ENCODE data around the gene C1orf174. TPM values are rescaled to one million over a fixed set of nuclear protein-coding genes. Genes with fewer than 3 reads are reported as not detected.

The C1orf174 gene
- total RNA-seq, 3 donors from 2014 or later: 17.6 to 24.9 (median 18.1) TPM

DNA sequence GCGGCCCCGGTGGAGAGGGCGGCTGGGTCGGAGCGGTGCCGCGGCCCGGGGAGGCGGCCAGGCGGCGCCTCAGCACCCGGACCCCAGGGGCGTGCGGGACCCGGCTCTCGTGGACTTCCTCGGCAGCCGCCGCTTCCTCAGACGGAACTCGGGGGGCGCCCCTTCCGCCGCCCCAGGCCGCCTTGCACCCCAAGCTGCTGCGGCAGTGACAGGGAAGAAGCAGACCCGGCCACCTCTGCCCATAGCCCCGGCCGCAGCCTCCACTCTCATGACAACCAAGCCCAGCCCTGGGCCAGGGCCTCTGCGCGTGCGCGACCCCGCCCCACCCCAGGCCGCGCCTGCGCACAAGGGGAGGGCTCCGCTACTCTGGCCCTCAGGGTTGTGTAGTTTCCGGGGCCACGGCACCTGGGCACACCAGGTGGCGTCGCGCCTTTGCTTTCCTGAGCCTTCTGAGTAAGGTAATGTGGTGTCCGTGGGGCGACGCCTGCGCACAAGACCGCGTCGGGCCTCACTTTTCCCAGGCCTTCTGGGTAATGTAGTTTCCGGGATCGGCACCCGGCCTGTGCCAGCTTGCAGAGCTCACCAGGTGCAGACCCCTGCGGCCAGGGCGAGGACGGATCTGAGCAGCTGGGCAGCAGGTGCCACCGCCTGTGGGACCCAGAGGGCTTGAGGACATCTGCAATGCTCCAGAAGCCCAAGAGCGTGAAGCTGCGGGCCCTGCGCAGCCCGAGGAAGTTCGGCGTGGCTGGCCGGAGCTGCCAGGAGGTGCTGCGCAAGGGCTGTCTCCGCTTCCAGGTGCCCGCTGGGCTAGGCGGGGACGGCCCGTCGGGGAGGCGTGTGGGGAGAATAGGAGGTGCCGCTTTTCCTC is 42.9 kb downstream of the C1orf174 start, which contains the start of the genes CEP104 and DFFB:
Gene CEP104 (minus strand): TSS at position 289 of the 868 bp plus-strand sequence. CDS start 4,804 bp downstream, outside the sequence.
Gene DFFB (plus strand): TSS at position 554 of the 868 bp plus-strand sequence. CDS start 128 bp downstream, at position 682.
- Histone ChIP-seq H3K4me3 (peak within 1 kb of the TSS; percentile 67 to 93 (median 92)), H3K4me1 (peaks cover 0 to 9% of the 10 kb centered on the region in 2 donors), H3K27ac (peak within 1 kb of the TSS; percentile 69 to 85), H3K36me3 (no peaks in the 10 kb centered on the region), H3K27me3 (no peaks in the 10 kb centered on the region), H3K9me3 (no peaks in the 10 kb centered on the region)
- intact Hi-C loops (cut with DNase I; ENCODE audit: low total_unique reads): no loop called here
- TF ChIP-seq POLR2A (IDR thresholded peaks at IDR 0.05): peak; percentile 20
- peak; percentile 59 to 75 (median 69) for TF ChIP-seq POLR2AphosphoS5 (IDR thresholded peaks at IDR 0.05)
- TF ChIP-seq CTCF (IDR thresholded peaks at IDR 0.05): peak in 2 of 3 donors; percentile 10 to 49
- peak; percentile 93 to 98 for DNase-seq (ENCODE audit: low spot score in 2 of 2)

- no peak overlapping the region for H3K4me3 ChIP-seq
- H3K9me3 ChIP-seq: no peaks in the 10 kb centered on the region
- peaks cover 8% of the 10 kb centered on the region for H3K36me3 ChIP-seq
- no peaks in the 10 kb centered on the region for H3K27me3 ChIP-seq
- no peak overlapping the region for H3K27ac ChIP-seq
- TF ChIP-seq POLR2AphosphoS5 (IDR thresholded peaks at IDR 0.05) (no peak), POLR2A (IDR thresholded peaks at IDR 0.05) (no peak), CTCF (IDR thresholded peaks at IDR 0.05) (no peak)
- H3K4me1 ChIP-seq: peaks cover 0 to 1% of the 10 kb centered on the region in 2 donors
- intact Hi-C loops (cut with DNase I; ENCODE audit: low total_unique reads): no loop called here
- no peak for DNase-seq (ENCODE audit: low spot score in 2 of 2)
Measured at GRCh38 chr1:3852711-3853485, 47.2 kb downstream of the C1orf174 start.

- no peak for DNase-seq (ENCODE audit: low spot score in 2 of 2)
- H3K36me3 ChIP-seq: peaks cover 8% of the 10 kb centered on the region
Measured at GRCh38 chr1:3852091-3852490, 48.0 kb downstream of the C1orf174 start.

GRCh38 chr1:3851292-3851691 is 48.8 kb downstream of the C1orf174 start:
- Histone ChIP-seq H3K27ac (no peak overlapping the region), H3K36me3 (peaks cover 8% of the 10 kb centered on the region), H3K9me3 (no peaks in the 10 kb centered on the region), H3K27me3 (no peaks in the 10 kb centered on the region), H3K4me3 (no peak overlapping the region), H3K4me1 (no peaks in the 10 kb centered on the region)
- intact Hi-C loops (cut with DNase I; ENCODE audit: low total_unique reads): no loop called here
- no peak for DNase-seq (ENCODE audit: low spot score in 2 of 2)
- TF ChIP-seq CTCF (IDR thresholded peaks at IDR 0.05) (no peak), POLR2A (IDR thresholded peaks at IDR 0.05) (no peak), POLR2AphosphoS5 (IDR thresholded peaks at IDR 0.05) (no peak)

More at GRCh38 chr1:3852091-3852490, 48.0 kb downstream of the C1orf174 start:
- Histone ChIP-seq H3K4me1 (no peaks in the 10 kb centered on the region), H3K27me3 (no peaks in the 10 kb centered on the region), H3K27ac (no peak overlapping the region), H3K4me3 (no peak overlapping the region), H3K9me3 (no peaks in the 10 kb centered on the region)
- no peak for TF ChIP-seq CTCF (IDR thresholded peaks at IDR 0.05)
- no peak for TF ChIP-seq POLR2A (IDR thresholded peaks at IDR 0.05)
- no peak for TF ChIP-seq POLR2AphosphoS5 (IDR thresholded peaks at IDR 0.05)
- intact Hi-C loops (cut with DNase I; ENCODE audit: low total_unique reads): no loop called here
